K562 (cell line): ENCODE results near the gene ANKRD65. TPM values are rescaled to one million over a fixed set of nuclear protein-coding genes. Genes with fewer than 3 reads are reported as not detected.

Experiments
- CREM ChIP-seq: IDR thresholded peaks from 2 replicates; pipeline ENCODE4 v1.6.1; 2014; ENCODE audit warnings: antibody characterized with exemption, low read depth
- DPF2 ChIP-seq: fragments of 450-650 bp; IDR thresholded peaks from 2 replicates; pipeline ENCODE4 v1.6.1; 2016
- FOXJ2 ChIP-seq: fragments of 200-800 bp; sonication (Bioruptor generic); IDR thresholded peaks from 2 replicates; pipeline ENCODE4 v1.6.1; 2016; ENCODE audit warnings: missing genetic modification characterization, missing compliant biosample characterization
- HCFC1 ChIP-seq: IDR thresholded peaks from 2 replicates; pipeline ENCODE4 v1.6.1; 2012; ENCODE audit warnings: low read depth, low read length, improper control_type of control experiment
- MAFF ChIP-seq: IDR thresholded peaks from 2 replicates; pipeline ENCODE4 v1.6.1; 2012; ENCODE audit warnings: low read length, improper control_type of control experiment
- NFE2 ChIP-seq: IDR thresholded peaks from 2 replicates; pipeline ENCODE4 v1.6.1; 2014; ENCODE audit warnings: antibody characterized with exemption, low read depth
- NR3C1 ChIP-seq: sonication (generic); formaldehyde crosslinking; IDR thresholded peaks from 2 replicates; pipeline ENCODE4 v1.8.1; 2022; ENCODE audit warnings: missing genetic modification reagents
- PATZ1 ChIP-seq: fragments of 250-450 bp; sonication (Bioruptor Pico); IDR thresholded peaks from 2 replicates; pipeline ENCODE4 v1.5.0; 2020; ENCODE audit warnings: mild to moderate bottlenecking, borderline replicate concordance
- SOX6 ChIP-seq: fragments of 450-650 bp; IDR thresholded peaks from 2 replicates; pipeline ENCODE4 v1.6.1; 2014; ENCODE audit warnings: mild to moderate bottlenecking
- TEAD4 ChIP-seq, 2 experiments: sonication (generic) in 1 of 2; formaldehyde crosslinking in 1 of 2; IDR thresholded peaks; 2 replicates each; pipeline versions ENCODE4 v1.6.1 to v1.8.0; 2012 to 2022; ENCODE audit warnings: borderline replicate concordance in 1 of 2, inconsistent platforms in 1 of 2, low read length in 1 of 2, mild to moderate bottlenecking in 1 of 2, missing genetic modification reagents in 1 of 2
- ZBTB40 ChIP-seq, 2 experiments: fragments of 450-650 bp in 1 of 2; sonication (generic) in 1 of 2; formaldehyde crosslinking in 1 of 2; IDR thresholded peaks; 2 replicates each; pipeline versions ENCODE4 v1.7.1 to v1.9.0; 2016 to 2022; ENCODE audit warnings: inconsistent platforms in 1 of 2, mild to moderate bottlenecking in 1 of 2, missing genetic modification reagents in 1 of 2
- ZKSCAN8 ChIP-seq: fragments of 200-800 bp; sonication (Bioruptor generic); IDR thresholded peaks from 2 replicates; pipeline ENCODE4 v1.6.1; 2016; ENCODE audit warnings: missing genetic modification characterization, missing compliant biosample characterization
- ZNF75A ChIP-seq: fragments of 450-650 bp; formaldehyde crosslinking; IDR thresholded peaks from 2 replicates; pipeline ENCODE4 v1.4.0; 2020; ENCODE audit warnings: mild to moderate bottlenecking
- polyA plus RNA-seq, 8 experiments: library from polyadenylated mRNA; depleted of rRNA in 4 of 8; stranded (reverse) in 5 of 8; unstranded in 3 of 8; fragments of >200 nt; fragmentation: Nextera tagmentation in 2 of 8; fragmentation: Illumina TruSeq in 1 of 8; extraction: Ambion mirVana in 2 of 8; extraction: Trizol in 1 of 8; gene quantifications; 2 replicates each; pipeline versions ENCODE4 v1.2.1 to v1.2.3, GENCODE V29; 2011 to 2014; ENCODE audit warnings: inconsistent platforms in 1 of 8, missing spikeins in 1 of 8
- total RNA-seq, 7 experiments: library from RNA; depleted of rRNA in 6 of 7; stranded (reverse); fragments of >200 nt in 6 of 7; fragmentation: Illumina TruSeq in 2 of 7; extraction: Trizol in 2 of 7; gene quantifications; 2 replicates each; pipeline versions ENCODE4 v1.2.1 to v1.2.3, GENCODE V29; 2011 to 2021; ENCODE audit warnings: low replicate concordance in 1 of 7
- TF ChIP-seq, protein P1 (sequence below), 2 experiments: IDR thresholded peaks; 2 replicates each; pipeline ENCODE4 v1.6.1; 2011; ENCODE audit warnings: borderline replicate concordance in 1 of 2, control low read depth in 1 of 2, low read depth in 1 of 2, low read length in 1 of 2, mild to moderate bottlenecking in 1 of 2, mixed read lengths in 1 of 2, moderate library complexity in 1 of 2; ENCODE audit not compliant: insufficient read depth in 1 of 2, insufficient read length in 1 of 2, poor library complexity in 1 of 2, severe bottlenecking in 1 of 2; ENCODE audit errors: extremely low read depth in 1 of 2

The ANKRD65 gene
- total and polyA plus RNA-seq, 9 of the 15 experiments (the other 6 are each of a cell fraction or from before 2014, with no cell fraction given) = not detected

- peak; percentile 100 for TF ChIP-seq ZBTB40 (IDR thresholded peaks at IDR 0.05)
- TF ChIP-seq ZBTB40 (CRISPR knock-in tag; IDR thresholded peaks at IDR 0.05) = no peak
- no peak; the same call in 1 of the 2 replicates for TF ChIP-seq NFE2
- TF ChIP-seq MAFF = peak; percentile 37
- TF ChIP-seq ZNF75A (CRISPR knock-in tag) = no peak
- TF ChIP-seq NR3C1 (CRISPR knock-in tag) = no peak
- TF ChIP-seq, protein P1, sequence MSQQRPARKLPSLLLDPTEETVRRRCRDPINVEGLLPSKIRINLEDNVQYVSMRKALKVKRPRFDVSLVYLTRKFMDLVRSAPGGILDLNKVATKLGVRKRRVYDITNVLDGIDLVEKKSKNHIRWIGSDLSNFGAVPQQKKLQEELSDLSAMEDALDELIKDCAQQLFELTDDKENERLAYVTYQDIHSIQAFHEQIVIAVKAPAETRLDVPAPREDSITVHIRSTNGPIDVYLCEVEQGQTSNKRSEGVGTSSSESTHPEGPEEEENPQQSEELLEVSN (IDR thresholded peaks at IDR 0.05; ENCODE audit: borderline replicate concordance in 1 of 2, extremely low read depth in 1 of 2, insufficient read depth in 1 of 2, insufficient read length in 1 of 2, low read depth in 1 of 2, low read length in 1 of 2, poor library complexity in 1 of 2, severe bottlenecking in 1 of 2) = peak; percentile 84 to 90
- TF ChIP-seq PATZ1 (CRISPR knock-in tag) = no peak
- no peak; the same call in 1 of the 2 replicates for TF ChIP-seq ZKSCAN8
- TF ChIP-seq CREM = peak; percentile 94
- TF ChIP-seq DPF2 = no peak
- peak; percentile 98 for TF ChIP-seq HCFC1
- peak; percentile 93 for TF ChIP-seq FOXJ2 (tag)
- TF ChIP-seq TEAD4 (IDR thresholded peaks at IDR 0.05; ENCODE audit: low read length) = peak; percentile 57; the same call in 1 of the 2 replicates
- TF ChIP-seq TEAD4 (CRISPR knock-in tag; IDR thresholded peaks at IDR 0.05; ENCODE audit: borderline replicate concordance) = no peak
- peak; percentile 89 for TF ChIP-seq SOX6
Measured at GRCh38 chr1:1374929-1375662, 46.0 kb downstream of the ANKRD65 start, which contains the start of gene AURKAIP1 (continued).
